ENCODE results near the gene DHRS7.

DHRS7 gene

DNA sequence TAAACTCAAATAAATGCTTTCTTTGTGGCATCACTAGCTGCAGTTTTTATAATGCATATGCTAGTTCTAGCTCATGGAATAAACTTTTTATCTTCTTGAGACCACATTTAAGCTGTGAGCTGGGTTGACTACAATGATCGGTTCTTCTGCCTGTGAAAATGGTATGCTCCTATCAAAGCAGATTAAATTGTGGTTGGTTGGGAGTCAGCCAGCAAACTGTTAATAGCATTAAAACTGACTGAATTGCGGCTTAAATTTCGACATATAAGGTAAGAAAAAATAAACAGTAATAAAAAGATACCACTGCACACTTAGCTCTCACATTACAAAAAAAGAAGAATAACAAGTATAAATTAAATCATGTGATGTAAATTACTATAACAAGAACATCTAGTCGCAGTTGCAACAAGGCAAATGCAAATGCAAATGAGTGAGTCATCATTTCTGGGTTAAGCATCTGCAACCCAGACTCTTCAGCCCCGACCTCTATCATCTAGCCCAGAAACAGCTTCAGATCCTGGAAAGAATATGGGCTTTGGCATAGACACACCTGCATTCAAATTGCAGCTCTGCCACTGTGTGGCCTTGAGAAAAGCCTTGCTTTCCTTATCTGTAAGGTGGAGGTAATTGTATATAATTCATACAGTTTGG is 19.8 kb upstream of the DHRS7 start:
- peak; percentile 17 for DNase-seq

DNA sequence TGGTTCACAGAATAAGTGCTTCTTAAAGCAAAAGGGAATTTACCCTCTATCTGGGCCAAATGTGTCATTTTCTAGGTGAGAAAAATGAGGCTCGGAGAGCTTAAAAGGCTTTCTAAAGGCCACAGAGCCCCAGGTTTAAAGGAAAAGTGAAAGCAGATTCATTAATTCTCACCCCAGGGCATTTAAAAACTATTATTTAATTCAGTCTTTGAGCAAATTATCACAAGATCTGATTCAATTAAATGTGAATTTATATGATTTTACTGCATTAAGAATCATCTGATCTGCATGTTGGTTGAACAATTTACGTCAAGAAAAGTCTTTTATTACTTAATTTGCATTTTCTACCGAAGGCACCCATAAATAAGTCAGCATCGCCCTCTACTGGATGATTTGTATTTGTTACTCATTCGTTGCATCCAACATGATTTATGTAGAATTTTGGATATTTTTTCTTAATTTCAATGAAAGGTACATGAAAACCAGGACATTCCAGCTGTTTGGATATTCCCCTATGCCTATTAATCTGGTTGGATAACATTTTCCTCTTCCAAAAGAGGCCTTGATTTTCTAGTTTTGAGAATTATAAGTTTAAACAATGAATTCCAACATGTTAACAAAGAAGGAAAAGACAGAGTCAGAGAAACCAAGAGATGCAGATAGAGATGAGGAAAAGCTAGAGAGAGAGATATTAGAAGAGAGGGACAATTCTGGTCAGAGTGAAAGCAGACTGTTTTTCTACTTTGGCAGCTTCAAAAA is 19.1 kb upstream of the DHRS7 start:
- DNase-seq: peak; percentile 59

DNA sequence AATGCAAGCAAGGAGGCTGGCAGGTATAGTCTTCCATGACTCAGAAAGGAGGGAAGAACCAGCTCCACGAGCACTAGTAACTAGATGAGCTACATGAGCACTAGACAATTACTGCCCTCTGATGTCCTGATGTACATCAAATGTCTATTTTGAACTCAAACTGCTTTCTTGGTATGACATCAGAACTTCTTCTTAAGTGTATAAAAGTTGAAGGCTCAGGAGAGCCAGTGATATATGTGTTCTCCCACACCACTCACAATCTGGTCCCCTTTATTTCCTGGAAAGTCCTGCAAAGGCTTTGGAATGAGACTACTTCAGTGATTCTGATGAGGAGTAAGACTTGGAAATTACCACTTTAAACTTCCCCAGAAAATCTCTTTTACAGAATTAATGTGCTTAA is 18.5 kb upstream of the DHRS7 start:
- peak; percentile 22 for DNase-seq

DNA sequence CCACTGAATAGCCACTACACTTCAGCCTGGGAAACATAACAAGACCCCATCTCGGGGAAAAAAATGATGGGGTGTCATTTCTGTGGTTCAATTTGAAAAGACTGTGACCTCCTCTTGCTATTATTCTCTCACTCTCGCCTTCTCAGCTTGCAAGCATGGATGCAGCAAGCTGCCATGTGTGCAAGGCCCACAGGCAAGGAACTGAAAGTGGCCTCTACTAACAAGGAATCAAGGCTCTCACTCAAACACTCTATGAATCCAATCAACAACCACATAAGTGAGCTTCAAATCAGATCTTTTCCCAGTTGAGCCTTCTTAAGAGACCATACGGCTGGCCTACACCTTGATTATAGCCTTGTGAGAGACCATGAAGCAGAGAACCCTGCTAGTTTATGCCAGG is 17.9 kb upstream of the DHRS7 start:
- no peak for DNase-seq

DNA sequence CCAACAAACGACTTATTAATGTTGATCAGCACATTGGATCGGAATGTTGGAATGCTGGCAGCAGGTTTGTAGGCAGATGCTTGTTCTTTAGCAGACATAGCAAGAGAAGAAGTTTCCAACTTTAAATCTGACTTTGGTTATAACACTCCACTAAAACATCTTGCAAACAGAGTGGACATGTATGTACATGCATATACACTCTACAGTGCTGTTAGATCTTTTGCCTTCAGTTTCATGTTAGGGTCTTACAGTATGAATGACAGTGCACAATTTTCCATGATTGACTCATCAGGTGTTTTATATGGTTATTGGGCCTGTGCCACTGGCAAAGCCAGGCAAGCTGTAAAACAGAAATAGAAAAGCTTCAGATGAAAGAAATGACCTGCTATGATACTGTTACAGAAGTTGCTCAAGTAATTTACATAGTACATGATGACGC is 14.3 kb upstream of the DHRS7 start:
- DNase-seq: peak; percentile 63

DNA sequence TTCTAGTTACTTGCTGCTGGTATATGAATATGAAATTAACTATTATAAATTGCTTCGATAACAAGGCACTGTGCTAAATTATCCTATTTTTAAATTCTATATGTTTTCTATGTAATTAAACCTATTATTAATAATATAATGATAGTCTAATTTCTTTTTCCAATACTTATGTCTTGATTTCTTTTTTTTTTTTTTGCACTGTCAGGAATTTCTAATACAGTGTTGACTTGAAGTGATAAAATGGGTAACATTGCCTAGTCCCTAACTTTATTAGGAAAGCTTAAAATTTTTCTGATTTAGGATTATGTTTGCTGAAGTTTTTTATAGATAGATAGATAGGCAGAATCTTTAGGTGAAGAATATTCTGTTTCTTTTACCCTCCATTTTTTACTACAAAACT is 13.6 kb upstream of the DHRS7 start:
- no peak for DNase-seq

DNA sequence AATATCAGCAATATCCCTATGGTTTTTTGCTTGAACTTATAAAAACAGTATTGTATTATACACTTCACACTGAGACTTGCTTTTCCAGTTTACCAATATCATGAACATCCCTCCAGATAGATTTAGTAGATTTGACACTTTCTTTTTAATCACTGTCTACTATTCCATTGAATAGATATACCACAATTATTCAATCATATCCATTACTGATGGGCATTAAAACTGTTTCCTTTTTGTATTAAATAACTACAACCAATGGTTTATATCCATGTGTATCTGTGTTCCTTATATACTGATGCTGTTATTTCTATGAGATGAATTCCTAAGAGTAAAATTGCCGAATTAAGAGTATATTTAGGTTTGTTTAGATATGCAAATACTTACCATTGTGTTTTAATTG is 13.0 kb upstream of the DHRS7 start:
- DNase-seq: no peak

DNA sequence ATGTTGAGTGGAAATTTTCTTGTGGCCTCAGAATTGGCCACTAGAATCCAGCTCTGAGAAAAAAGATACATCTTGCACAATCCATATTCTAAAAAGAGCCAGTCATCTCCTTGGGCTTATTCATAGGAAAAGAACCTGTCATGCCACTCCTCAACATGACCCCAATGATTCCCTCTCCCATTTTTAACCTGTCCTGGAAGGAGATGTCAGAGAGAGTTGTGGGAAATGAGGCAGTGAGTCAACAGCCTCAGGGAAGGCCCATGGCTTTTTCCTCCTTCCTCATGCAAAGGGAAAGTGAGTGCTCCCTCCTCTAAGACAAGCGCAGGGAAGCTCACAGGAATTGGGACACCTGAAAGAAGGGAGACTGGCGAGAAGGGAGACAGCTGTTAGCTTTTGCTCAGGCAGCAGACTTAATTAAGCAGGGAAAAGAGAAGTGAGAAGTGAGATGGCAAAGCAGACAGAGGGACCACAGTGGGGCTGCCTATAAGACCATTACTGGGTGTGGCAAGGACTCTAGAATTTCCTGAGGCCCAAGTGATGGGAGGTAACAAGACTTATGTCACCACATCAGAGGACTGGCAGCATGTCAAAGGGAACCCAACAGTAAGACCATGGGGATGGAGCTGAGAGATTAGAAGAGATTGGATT is 10.2 kb upstream of the DHRS7 start:
- no peak for DNase-seq

DNA sequence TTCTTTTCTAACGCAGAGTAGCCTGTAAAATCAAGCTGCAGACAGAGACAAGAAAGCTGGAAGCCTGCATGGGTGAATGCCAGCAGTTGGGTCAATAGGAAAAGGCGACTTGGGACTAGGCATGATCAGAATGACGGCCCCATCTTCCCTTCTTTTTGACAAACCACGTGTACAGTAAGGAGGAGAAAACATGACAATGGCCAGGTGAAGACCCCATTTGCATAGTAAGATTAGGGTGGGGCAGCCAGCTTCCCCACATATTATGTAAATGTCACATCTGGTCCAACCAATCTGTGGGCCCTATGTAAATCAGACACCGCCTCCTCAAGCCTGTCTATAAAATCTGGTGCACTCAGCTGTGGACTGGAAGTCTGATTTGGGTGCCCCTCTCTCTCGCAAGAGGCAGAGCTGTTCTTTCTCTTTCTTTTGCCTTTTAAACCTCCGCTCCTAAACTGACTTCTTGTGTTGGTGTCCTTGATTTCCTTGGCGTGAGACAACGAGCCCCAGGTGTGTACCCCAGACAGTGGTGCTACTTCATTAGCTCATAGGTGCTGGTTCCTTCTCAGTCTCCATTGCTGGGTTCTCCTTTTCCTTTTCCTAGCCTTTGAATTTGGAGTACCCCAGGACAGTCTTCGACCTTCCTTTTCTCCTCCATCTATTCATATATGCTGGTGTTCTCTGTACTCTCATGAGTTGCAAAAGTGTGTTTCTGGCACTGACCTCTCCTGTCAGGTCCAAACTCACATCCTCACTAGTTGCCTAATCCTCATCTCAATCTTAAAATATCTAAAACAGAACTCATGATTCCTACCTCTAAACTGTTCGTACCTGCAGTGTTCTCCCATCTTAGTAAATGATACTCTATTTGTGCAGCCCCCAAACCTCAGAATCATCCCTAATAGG is 9.4 kb upstream of the DHRS7 start:
- no peak for DNase-seq

DNA sequence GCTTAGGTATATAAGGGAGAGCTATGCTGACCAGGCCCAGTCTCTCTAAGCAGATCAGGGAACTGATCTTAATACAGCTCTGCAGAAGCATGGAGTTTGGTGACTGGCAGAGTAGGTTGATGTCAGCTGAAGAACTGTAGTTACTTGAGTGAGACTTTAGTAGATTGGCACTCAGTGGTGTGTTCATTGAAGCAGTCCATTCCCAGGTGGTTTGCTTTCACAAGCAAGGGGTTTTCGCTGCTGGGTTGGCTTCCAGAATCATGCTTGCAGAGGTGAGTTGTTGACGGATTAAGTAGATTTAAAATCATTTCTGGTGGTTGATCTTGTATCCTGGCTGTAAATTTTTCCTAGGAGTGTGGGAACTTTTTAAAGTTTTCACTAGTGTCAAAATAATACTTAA is 6.5 kb upstream of the DHRS7 start:
- no peak for DNase-seq

DNA sequence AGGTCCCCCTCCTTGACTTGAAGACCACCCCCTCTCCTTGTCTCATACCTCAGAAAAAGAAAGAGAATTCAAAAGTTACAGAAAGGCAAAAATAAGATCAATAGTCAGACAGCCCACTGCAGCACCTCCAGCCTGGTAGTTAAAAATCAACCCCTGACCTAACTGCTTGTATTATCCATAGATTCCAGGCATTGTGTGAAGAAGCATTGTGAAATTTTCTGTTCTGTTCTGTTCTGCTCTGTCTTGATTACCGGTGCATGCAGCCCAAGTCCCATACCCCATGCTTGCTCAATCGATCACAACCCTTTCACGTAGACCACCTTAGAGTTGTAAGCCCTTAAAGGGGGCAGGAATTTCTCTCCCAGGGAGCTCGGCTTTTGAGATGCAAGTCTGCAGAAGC is 5.8 kb upstream of the DHRS7 start:
- no peak for DNase-seq

DNA sequence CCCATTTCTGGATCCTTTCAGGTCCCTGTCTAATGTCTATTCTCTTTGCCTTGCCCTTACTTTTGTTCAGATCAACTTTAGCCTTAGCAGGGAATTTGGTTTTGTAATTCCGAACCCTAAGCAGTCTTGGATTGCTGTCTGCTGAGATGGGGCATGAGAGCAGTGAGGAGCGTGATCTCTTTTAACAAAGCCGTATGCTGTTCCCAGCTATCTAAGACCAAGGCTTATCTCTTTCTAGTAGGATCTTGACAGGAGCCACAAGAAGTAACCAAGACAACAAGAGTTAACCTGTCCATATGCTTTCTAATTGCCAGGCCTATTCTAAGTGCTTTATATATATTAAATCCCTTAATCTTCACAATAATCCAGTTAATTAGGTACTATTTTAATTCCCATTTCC is 4.5 kb upstream of the DHRS7 start:
- no peak for DNase-seq

DNA sequence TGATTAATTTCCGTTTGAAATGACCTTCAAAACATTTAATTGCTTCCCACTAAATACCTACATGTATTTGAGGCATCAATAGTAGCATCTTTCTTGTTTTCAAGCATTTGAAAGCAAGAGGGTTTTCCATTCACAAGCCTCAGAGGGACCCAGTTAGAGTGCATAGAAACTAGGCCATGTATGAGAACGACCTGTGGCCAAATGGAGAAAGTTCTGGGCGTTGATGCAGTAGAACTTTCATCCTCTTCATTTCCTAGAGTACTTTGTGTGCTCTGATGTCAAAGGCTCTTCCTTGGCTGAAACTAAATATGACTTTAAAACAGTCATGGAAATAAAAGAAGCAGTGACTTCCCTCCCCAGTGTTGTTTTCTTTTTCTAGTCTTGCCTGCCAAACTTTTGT is 944 bp upstream of the DHRS7 start:
- DNase-seq: no peak

DNA sequence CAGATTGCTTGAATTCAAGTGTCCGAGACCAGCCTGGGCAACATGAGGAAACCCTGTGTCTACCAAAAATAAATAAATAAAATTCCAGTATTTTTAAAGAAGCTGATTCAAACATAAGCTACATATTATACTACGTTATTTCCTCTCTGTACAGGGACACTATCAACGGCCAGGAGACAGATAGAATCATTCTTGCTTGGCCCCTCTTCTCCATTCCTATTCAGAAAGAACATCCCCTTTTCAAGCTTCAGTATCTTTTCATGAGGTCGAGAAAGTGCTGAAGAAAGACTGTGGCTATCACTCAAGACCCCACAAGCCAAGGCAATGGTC is 314 bp upstream of the DHRS7 start:
- DNase-seq: no peak

DNA sequence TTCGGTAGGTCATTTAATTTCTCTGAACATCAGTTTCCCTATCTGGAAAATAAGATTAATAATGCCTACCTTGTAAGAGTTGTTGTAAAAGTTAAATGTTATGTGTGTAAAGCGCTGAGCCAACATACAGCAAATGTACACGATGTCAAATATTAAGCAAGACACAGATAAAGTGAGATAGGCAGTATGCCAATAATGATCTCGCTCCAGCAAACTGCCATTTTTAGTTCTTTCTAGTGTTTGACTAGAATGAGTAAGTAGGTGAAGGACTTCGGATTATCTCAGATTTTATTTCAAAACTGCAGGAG is 840 bp downstream of the DHRS7 start:
- no peak for DNase-seq

DNA sequence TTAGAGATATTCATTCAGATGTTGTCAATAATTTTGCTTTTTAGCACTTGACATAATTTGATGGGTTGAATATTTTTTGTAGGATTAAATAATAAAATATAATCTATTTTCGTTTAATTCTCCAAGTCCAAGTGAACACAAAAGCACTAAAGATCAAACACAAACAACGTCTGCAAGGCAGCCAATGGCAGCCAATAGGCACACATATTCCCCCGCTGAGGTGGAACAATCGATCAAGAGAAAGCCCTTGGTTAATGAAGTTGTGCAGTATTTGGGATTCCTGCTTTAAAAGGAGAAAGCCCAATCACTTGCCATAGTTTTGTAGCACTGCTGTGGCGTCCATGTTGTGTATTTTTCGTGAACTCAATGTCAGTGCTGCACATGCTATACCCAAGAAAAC is 1.5 kb downstream of the DHRS7 start:
- no peak for DNase-seq

DNA sequence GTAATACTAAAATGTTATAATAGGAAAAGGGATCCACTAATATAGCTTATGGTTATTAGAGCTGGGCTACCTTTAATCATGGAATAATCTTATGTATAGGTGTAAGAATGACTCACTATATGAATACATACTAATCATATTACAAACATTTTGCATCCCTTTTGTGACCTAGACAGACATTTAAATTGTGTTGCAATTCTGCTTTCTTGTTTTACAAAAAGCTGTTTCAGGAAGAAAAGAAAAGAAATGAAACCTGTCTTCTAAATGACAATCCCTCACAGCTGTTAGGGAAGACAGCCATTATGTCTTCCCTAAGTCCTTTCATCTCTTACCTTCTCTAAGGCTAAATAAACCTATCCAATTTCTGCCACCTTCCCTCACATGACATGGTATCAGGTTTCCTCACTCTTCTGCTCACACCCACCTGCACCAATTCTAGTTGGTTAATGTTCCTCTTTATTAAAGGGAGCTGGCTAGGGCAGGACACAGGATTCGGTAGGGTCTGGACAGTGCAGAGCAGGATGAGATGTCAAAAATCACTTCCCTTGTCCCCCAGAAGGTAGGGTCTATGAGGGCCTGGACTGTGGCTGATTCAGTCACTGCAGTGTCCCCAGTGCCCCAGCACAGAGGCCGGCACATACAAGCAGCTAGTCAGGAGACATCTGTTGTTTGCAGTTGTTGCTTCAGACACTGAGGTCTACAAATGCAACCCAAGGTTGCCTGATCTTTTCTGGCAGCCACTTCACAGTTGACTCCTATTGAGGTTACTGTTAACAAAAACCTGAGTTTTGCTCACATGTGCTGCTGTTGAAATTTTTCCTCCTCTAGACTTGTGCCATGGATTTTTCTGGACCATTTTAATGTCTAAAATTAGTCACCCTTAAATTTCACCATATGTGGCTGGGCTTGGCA is 3.7 kb downstream of the DHRS7 start:
- peak; percentile 5 for DNase-seq

DNA sequence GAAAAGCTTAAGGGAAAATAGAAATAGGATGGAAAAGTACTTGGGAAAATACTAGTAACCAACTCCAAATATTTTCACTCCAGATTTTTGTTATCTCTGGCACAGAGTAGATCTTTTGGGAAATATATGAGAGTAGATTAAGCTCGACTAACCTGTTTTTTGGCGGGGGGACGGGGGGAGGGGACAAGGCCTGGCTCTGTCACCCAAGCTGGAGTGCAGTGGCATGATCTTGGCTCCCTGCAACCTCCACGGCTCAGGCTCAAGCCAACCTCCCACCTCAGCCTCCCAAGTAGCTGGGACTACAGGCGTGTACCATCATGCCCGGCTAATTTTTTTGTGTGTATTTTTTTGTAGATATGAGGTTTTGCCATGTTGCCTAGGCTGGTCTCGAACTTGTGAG is 4.8 kb downstream of the DHRS7 start:
- DNase-seq: no peak

DNA sequence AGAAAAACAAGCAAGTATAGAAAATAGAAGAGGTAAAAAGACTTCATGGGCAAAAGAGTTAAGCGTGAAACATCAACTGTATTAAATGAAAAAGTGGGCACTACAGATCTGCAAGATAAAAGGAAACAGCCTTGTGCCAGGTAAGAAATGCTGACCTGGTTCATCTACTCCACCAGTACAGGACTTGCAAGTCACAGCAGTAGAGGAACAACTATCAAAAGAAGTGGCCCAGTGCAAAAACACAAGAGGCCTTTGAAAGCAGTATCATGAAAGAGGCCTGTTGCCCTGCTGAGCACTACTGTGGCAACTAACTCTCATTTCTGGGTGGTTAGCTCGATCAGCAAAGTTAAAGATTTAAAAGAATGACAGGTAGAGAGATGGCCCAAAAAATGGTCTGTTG is 10.5 kb downstream of the DHRS7 start:
- DNase-seq: no peak

DNA sequence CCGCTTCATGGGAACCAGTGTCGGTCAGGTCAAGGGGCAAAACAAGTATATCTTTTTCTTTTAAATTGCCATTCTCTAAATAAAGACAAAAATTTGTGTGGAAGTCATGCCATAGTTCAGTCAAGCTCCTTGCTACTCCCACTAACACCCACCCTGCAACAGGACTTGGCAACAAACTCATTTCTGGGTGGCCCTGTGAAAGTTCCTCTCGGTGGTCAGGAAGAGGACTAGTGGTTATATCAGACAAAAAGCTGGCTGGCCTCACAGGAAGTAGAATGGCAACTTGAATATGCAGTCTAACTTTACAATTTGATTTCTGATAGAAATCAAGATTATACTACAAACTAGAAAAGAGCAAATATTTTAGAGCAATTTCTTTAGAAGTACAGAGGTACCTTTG is 11.2 kb downstream of the DHRS7 start:
- DNase-seq: no peak

DNA sequence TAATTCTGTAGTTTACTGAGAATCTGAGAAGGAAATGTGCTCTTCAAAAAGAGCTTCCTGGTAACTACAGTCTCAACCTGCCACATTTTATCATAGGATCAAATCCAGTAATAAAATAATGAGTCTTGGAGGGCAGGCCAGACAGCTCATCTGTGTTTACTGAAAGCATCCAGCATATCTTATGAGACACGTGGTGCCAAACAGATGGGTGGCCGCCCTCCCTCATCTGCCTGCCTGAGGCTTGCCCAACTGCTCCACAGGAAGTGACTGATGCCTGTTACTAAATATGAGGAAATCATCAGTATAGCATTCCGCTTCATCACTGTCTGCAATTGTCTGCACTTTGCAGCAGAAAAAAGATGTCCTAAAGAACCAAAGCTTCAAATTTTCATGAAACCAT is 13.5 kb downstream of the DHRS7 start:
- DNase-seq: peak; percentile 88

DNA sequence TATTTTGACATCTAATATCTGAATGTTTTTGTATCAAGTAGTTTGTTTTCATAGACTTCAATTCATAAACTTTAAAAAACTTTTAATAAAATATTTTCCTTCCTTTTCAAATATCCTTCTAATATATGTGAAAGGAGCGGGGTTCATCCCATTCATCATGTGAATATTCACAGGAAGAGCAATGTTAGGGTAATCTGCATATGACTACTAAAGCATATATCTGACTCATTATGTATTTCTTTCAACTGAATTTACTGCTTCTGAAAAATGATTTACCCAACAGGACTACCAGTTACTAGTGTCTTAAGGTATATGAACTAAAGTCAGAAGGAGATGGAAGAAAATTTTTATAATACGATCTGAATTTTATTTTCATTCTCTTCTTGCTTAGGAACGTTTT is 30.5 kb downstream of the DHRS7 start:
- no peak for DNase-seq

All from fibroblast of skin of abdomen (primary cell).